ENCODE results near the gene HOXB1. TPM values are rescaled to one million over a fixed set of nuclear protein-coding genes. Genes with fewer than 3 reads are reported as not detected.
A peak's percentile ranks its signal among the peaks of the same experiment; 100 is the strongest.

HOXB1 gene
- polyA plus RNA-seq, 1 of the 3 experiments (the other 2 are of a cell fraction): not detected

- peak; percentile 32 for DNase-seq
- Histone ChIP-seq H4K20me1 (ENCODE audit: insufficient read depth) (no peaks in the 10 kb centered on the region), H3K79me2 (ENCODE audit: insufficient read depth) (no peaks in the 10 kb centered on the region), H3K4me1 (ENCODE audit: control insufficient read depth in 1 of 2, insufficient read depth in 2 of 2, low read depth in 1 of 2, low read length in 1 of 2) (no peaks in the 10 kb centered on the region), H3K9me2 (no peaks in the 10 kb centered on the region), H3K27me3 (ENCODE audit: insufficient read depth) (peaks cover 98% of the 10 kb centered on the region), H3K4me3 (ENCODE audit: low read depth in 2 of 2, low read length in 1 of 2) (no peak overlapping the region), H3K9me3 (no peaks in the 10 kb centered on the region), H3F3A (replicated peaks; ENCODE audit: insufficient read depth) (no peaks in the 10 kb centered on the region), H2AFZ (ENCODE audit: low read depth) (no peak overlapping the region), H3K36me3 (replicated peaks in 1 of 2; ENCODE audit: control insufficient read depth in 1 of 2, insufficient read depth in 2 of 2, low read length in 1 of 2) (no peaks in the 10 kb centered on the region), H3K27ac (ENCODE audit: low read depth in 2 of 2, low read length in 1 of 2) (no peak overlapping the region), H3K4me2 (no peak overlapping the region), H3K9ac (no peak overlapping the region)
- WGBS (ENCODE audit: low lambda C conversion rate): 25% methylated on average over 47 of the region's 59 CpGs
- ChIA-PET POLR2A (no interaction called here), CTCF (no interaction called here)
- TF ChIP-seq EZH2phosphoT487 (IDR thresholded peaks at IDR 0.05; ENCODE audit: borderline replicate concordance, low read depth): peak; percentile 68; the same call in 1 of the 2 replicates
- no peak for TF ChIP-seq RCOR1 (IDR thresholded peaks at IDR 0.05; ENCODE audit: low read length)
These were observed 3.9 kb downstream of the HOXB1 start for GRCh38 chr17:48526608-48527546.

DNA sequence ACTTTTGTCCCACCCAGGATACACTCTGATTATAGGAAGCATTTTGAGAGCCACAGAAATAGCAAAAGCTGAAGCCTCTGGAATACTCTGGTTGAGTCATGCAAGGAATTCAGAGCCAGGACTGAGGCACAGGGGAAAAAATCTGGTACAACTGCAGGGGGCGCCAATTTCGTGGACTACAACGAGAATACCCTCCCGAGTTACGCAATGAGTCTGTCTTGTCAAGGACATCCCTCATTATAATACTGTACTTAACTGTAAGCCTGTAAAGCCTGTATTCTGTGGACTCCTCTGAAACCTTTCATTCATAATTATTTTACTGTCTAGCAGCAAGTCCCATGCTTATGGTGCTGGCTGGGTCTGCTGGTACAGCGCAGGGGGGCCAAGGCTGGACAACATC lies 7.8 kb downstream of the HOXB1 start:
- H3K4me2 ChIP-seq: no peak overlapping the region
- POLR2A ChIA-PET: no interaction called here

More for the DNA sequence above, 7.8 kb downstream of the HOXB1 start:
- no peaks in the 10 kb centered on the region for H4K20me1 ChIP-seq (ENCODE audit: insufficient read depth)
- DNase-seq: no peak
- no peaks in the 10 kb centered on the region for H3K9me2 ChIP-seq
- H3K9ac ChIP-seq: no peak overlapping the region
- no peak overlapping the region for H3K4me3 ChIP-seq (ENCODE audit: low read depth in 2 of 2, low read length in 1 of 2)
- H2AFZ ChIP-seq (ENCODE audit: low read depth): no peak overlapping the region
- no peak overlapping the region for H3K27ac ChIP-seq (ENCODE audit: low read depth in 2 of 2, low read length in 1 of 2)
- H3K36me3 ChIP-seq (replicated peaks in 1 of 2; ENCODE audit: control insufficient read depth in 1 of 2, insufficient read depth in 2 of 2, low read length in 1 of 2): no peaks in the 10 kb centered on the region
- H3F3A ChIP-seq (replicated peaks; ENCODE audit: insufficient read depth): no peaks in the 10 kb centered on the region
- WGBS (ENCODE audit: low lambda C conversion rate): 11% methylated on average over 6 of the region's 6 CpGs
- H3K79me2 ChIP-seq (ENCODE audit: insufficient read depth): no peaks in the 10 kb centered on the region
- H3K4me1 ChIP-seq (ENCODE audit: control insufficient read depth in 1 of 2, insufficient read depth in 2 of 2, low read depth in 1 of 2, low read length in 1 of 2): no peaks in the 10 kb centered on the region
- no peaks in the 10 kb centered on the region for H3K9me3 ChIP-seq
- CTCF ChIA-PET: interaction anchor here (1.0 kb wide), 1 partner anchor 19 kb away, joined by 3 read pairs; no protein-coding TSS in a partner anchor
- peaks cover 99% of the 10 kb centered on the region for H3K27me3 ChIP-seq (ENCODE audit: insufficient read depth)
- no peak for TF ChIP-seq ELF1 (IDR thresholded peaks at IDR 0.05)
- TF ChIP-seq CTCF (IDR thresholded peaks at IDR 0.05): peak; percentile 42

Data from SK-N-SH (cell line).